ENCODE data around the gene IMPA2.

Gene IMPA2

GRCh38 chr18:12005538-12006487, 24.5 kb downstream of the IMPA2 start:
- TF ChIP-seq, protein P1, sequence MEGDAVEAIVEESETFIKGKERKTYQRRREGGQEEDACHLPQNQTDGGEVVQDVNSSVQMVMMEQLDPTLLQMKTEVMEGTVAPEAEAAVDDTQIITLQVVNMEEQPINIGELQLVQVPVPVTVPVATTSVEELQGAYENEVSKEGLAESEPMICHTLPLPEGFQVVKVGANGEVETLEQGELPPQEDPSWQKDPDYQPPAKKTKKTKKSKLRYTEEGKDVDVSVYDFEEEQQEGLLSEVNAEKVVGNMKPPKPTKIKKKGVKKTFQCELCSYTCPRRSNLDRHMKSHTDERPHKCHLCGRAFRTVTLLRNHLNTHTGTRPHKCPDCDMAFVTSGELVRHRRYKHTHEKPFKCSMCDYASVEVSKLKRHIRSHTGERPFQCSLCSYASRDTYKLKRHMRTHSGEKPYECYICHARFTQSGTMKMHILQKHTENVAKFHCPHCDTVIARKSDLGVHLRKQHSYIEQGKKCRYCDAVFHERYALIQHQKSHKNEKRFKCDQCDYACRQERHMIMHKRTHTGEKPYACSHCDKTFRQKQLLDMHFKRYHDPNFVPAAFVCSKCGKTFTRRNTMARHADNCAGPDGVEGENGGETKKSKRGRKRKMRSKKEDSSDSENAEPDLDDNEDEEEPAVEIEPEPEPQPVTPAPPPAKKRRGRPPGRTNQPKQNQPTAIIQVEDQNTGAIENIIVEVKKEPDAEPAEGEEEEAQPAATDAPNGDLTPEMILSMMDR (IDR thresholded peaks at IDR 0.05; ENCODE audit: low read depth, low read length): no peak
- no peak overlapping the region for H3K4me3 ChIP-seq (ENCODE audit: low read depth, low read length)

- no peak overlapping the region for H3K4me3 ChIP-seq (ENCODE audit: low read depth, low read length)
- TF ChIP-seq, protein P1 (IDR thresholded peaks at IDR 0.05; ENCODE audit: low read depth, low read length): no peak
Observed at GRCh38 chr18:12006488-12006840, 25.2 kb downstream of the IMPA2 start.

GRCh38 chr18:12007063-12007462, 25.8 kb downstream of the IMPA2 start:
- TF ChIP-seq, protein P1 (IDR thresholded peaks at IDR 0.05; ENCODE audit: low read depth, low read length): no peak

GRCh38 chr18:12008181-12008767, 27.0 kb downstream of the IMPA2 start:
- no peak overlapping the region for H3K4me3 ChIP-seq (ENCODE audit: low read depth, low read length)
- TF ChIP-seq, protein P1 (IDR thresholded peaks at IDR 0.05; ENCODE audit: low read depth, low read length): no peak

More at GRCh38 chr18:12007063-12007462, 25.8 kb downstream of the IMPA2 start:
- no peak overlapping the region for H3K4me3 ChIP-seq (ENCODE audit: low read depth, low read length)

GRCh38 chr18:12008842-12009580, 27.7 kb downstream of the IMPA2 start:
- H3K4me3 ChIP-seq (ENCODE audit: low read depth, low read length): no peak overlapping the region
- TF ChIP-seq, protein P1 (IDR thresholded peaks at IDR 0.05; ENCODE audit: low read depth, low read length): no peak

DNA sequence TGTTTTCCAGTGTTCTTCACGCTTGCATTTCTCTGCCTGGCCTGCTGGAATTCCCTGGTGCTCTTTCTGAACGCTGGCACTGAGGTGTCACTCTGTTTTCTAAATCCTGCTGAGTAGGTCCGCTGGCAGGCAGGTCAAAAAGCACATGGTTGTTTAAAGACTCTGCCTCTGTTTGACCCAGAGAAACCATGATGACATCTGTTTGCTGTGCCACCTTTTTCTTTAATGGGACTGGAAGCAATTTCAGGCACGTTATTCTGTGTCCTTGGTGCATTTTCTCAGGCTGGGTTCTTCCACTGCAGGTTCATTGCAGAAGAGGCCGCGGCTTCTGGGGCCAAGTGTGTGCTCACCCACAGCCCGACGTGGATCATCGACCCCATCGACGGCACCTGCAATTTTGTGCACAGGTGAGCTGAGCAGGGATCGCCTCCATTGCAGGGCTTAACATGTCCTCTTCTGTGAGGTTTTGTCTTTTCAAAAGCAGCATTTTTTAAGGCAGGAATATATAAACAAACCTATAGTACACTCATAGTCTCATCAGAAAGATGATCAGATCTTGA, 28.4 kb downstream of the IMPA2 start:
- TF ChIP-seq, protein P1 (IDR thresholded peaks at IDR 0.05; ENCODE audit: low read depth, low read length): no peak
- no peak overlapping the region for H3K4me3 ChIP-seq (ENCODE audit: low read depth, low read length)
